ENCODE measurements around the gene SAMSN1. TPM values are rescaled to one million over a fixed set of nuclear protein-coding genes. Genes with fewer than 3 reads are reported as not detected.

Gene SAMSN1
- total RNA-seq (10 to 100 TPM; 25.3 to 64.6 (median 45.4) TPM), total RNA-seq (60.7 to 459 (median 141) reads per million in 29 experiments)
- 49.0 TPM for total RNA-seq (2013)

GRCh38 chr21:14545906-14546480, at the start of gene SAMSN1:
Gene SAMSN1, minus strand, starts transcription at chr21:14546315. Its CDS starts 54 bp downstream, at chr21:14546261.
- no CpG with 5 or more reads among the region's 1 CpG for WGBS (ENCODE audit: insufficient coverage)
- CTCF ChIA-PET: interaction anchor here (0.5 to 1.0 kb wide), 2 partner anchors 165 to 190 kb away, joined by 3 to 4 read pairs; no protein-coding TSS in a partner anchor
- H3K27me3 ChIP-seq (replicated peaks in 1 of 2; ENCODE audit: control insufficient read depth in 2 of 2, extremely low read depth in 1 of 2, insufficient read depth in 2 of 2, low read length in 1 of 2): no peaks in the 10 kb centered on the region
- H3K4me3 ChIP-seq (ENCODE audit: control insufficient read depth in 1 of 2, extremely low read depth in 1 of 2, low read length in 1 of 2): peak within 1 kb of the TSS; percentile 57 to 64
- Mint-ChIP-seq H3K4me1 (peaks cover 63 to 68% (median 65%) of the 10 kb centered on the region in 3 donors), H3K4me3 (peak within 1 kb of the TSS; percentile 66 to 92 (median 91)), H3K27me3 (no peaks in the 10 kb centered on the region), H3K36me3 (peaks cover 4% of the 10 kb centered on the region), H3K27ac (peak within 1 kb of the TSS; percentile 89 to 94), H3K9me3 (no peaks in the 10 kb centered on the region)
- H3K9me3 ChIP-seq: no peaks in the 10 kb centered on the region
- peak within 1 kb of the TSS; percentile 82 for H3K27ac ChIP-seq (ENCODE audit: low read length)
- ATAC-seq (replicated peaks in 1 of 4) (peak; percentile 91 to 94 (median 93)), DNase-seq (peak in 34 of 35 experiments; percentile 42 to 86 (median 68))
- H3K36me3 ChIP-seq (ENCODE audit: control insufficient read depth in 2 of 2, extremely low read depth in 1 of 2, insufficient read depth in 1 of 2, low read length in 1 of 2): no peaks in the 10 kb centered on the region
- POLR2A ChIA-PET: interaction anchor here (0.6 to 1.3 kb wide), 4 partner anchors 10 to 18 kb away, joined by 3 to 5 read pairs (median 4); no protein-coding TSS in a partner anchor
- H3K4me1 ChIP-seq (ENCODE audit: control insufficient read depth in 1 of 2, extremely low read depth in 1 of 2, insufficient read depth in 2 of 2, low read length in 2 of 2): peaks cover 25 to 48% of the 10 kb centered on the region in 2 experiments

GRCh38 chr21:14595449-14595848, 49.3 kb upstream of the SAMSN1 start:
- Mint-ChIP-seq H3K36me3 (peaks cover 13% of the 10 kb centered on the region), H3K27me3 (no peaks in the 10 kb centered on the region), H3K27ac (no peak overlapping the region), H3K4me3 (no peak overlapping the region), H3K4me1 (peaks cover 13 to 23% (median 18%) of the 10 kb centered on the region in 3 donors), H3K9me3 (peaks cover 4 to 19% (median 9%) of the 10 kb centered on the region in 3 donors)
- H3K4me3 ChIP-seq (ENCODE audit: control insufficient read depth in 1 of 2, extremely low read depth in 1 of 2, low read length in 1 of 2): no peak overlapping the region
- no peaks in the 10 kb centered on the region for H3K9me3 ChIP-seq
- CTCF ChIA-PET: no interaction called here
- no peak for ATAC-seq (replicated peaks in 1 of 4)
- no peak overlapping the region for H3K27ac ChIP-seq (ENCODE audit: low read length)
- POLR2A ChIA-PET: no interaction called here
- H3K4me1 ChIP-seq (ENCODE audit: control insufficient read depth in 1 of 2, extremely low read depth in 1 of 2, insufficient read depth in 2 of 2, low read length in 2 of 2): peaks cover 0 to 2% of the 10 kb centered on the region in 2 experiments
- H3K36me3 ChIP-seq (ENCODE audit: control insufficient read depth in 2 of 2, extremely low read depth in 1 of 2, insufficient read depth in 1 of 2, low read length in 1 of 2): no peaks in the 10 kb centered on the region
- no CpG with 5 or more reads among the region's 1 CpG for WGBS (ENCODE audit: insufficient coverage)
- no peak for DNase-seq
- no peaks in the 10 kb centered on the region for H3K27me3 ChIP-seq (replicated peaks in 1 of 2; ENCODE audit: control insufficient read depth in 2 of 2, extremely low read depth in 1 of 2, insufficient read depth in 2 of 2, low read length in 1 of 2)

- DNase-seq: no peak
- H3K4me1 ChIP-seq (ENCODE audit: control insufficient read depth in 1 of 2, extremely low read depth in 1 of 2, insufficient read depth in 2 of 2, low read length in 2 of 2): peaks cover 0 to 7% of the 10 kb centered on the region in 2 experiments
- WGBS (ENCODE audit: insufficient coverage): no CpG with 5 or more reads among the region's 2 CpGs
- ATAC-seq (replicated peaks in 1 of 4): no peak
- Mint-ChIP-seq H3K36me3 (peaks cover 13% of the 10 kb centered on the region), H3K9me3 (peaks cover 4 to 19% (median 9%) of the 10 kb centered on the region in 3 donors), H3K4me3 (no peak overlapping the region), H3K27ac (peak overlapping the region in 1 of 2 donors; percentile 15), H3K27me3 (no peaks in the 10 kb centered on the region), H3K4me1 (peaks cover 9 to 23% (median 21%) of the 10 kb centered on the region in 3 donors)
- ChIA-PET CTCF (no interaction called here), POLR2A (no interaction called here)
- H3K36me3 ChIP-seq (ENCODE audit: control insufficient read depth in 2 of 2, extremely low read depth in 1 of 2, insufficient read depth in 1 of 2, low read length in 1 of 2): no peaks in the 10 kb centered on the region
- no peak overlapping the region for H3K27ac ChIP-seq (ENCODE audit: low read length)
- H3K9me3 ChIP-seq: no peaks in the 10 kb centered on the region
- no peaks in the 10 kb centered on the region for H3K27me3 ChIP-seq (replicated peaks in 1 of 2; ENCODE audit: control insufficient read depth in 2 of 2, extremely low read depth in 1 of 2, insufficient read depth in 2 of 2, low read length in 1 of 2)
- H3K4me3 ChIP-seq (ENCODE audit: control insufficient read depth in 1 of 2, extremely low read depth in 1 of 2, low read length in 1 of 2): no peak overlapping the region
These were observed 48.9 kb upstream of the SAMSN1 start for GRCh38 chr21:14594967-14595366.

GRCh38 chr21:14593230-14593629, 47.1 kb upstream of the SAMSN1 start:
- H3K4me1 ChIP-seq (ENCODE audit: control insufficient read depth in 1 of 2, extremely low read depth in 1 of 2, insufficient read depth in 2 of 2, low read length in 2 of 2): peaks cover 0 to 7% of the 10 kb centered on the region in 2 experiments
- H3K4me1 Mint-ChIP-seq: peaks cover 9 to 31% (median 27%) of the 10 kb centered on the region in 3 donors
- H3K27me3 ChIP-seq (replicated peaks in 1 of 2; ENCODE audit: control insufficient read depth in 2 of 2, extremely low read depth in 1 of 2, insufficient read depth in 2 of 2, low read length in 1 of 2): no peaks in the 10 kb centered on the region
- H3K4me3 Mint-ChIP-seq: no peak overlapping the region
- H3K9me3 ChIP-seq: no peaks in the 10 kb centered on the region
- H3K36me3 Mint-ChIP-seq: peaks cover 13% of the 10 kb centered on the region
- no peaks in the 10 kb centered on the region for H3K27me3 Mint-ChIP-seq
- no peaks in the 10 kb centered on the region for H3K36me3 ChIP-seq (ENCODE audit: control insufficient read depth in 2 of 2, extremely low read depth in 1 of 2, insufficient read depth in 1 of 2, low read length in 1 of 2)
- no peak overlapping the region for H3K27ac ChIP-seq (ENCODE audit: low read length)
- DNase-seq (no peak), ATAC-seq (replicated peaks in 1 of 4) (no peak)
- H3K9me3 Mint-ChIP-seq: peaks cover 8 to 23% (median 9%) of the 10 kb centered on the region in 3 donors
- H3K4me3 ChIP-seq (ENCODE audit: control insufficient read depth in 1 of 2, extremely low read depth in 1 of 2, low read length in 1 of 2): no peak overlapping the region
- POLR2A ChIA-PET: interaction anchor here (0.7 kb wide), 4 partner anchors 10 to 1023 kb away, joined by 3 to 5 read pairs (median 3); no protein-coding TSS in a partner anchor
- CTCF ChIA-PET: interaction anchor here in 1 of 2 donors (1.6 to 1.7 kb wide), 2 partner anchors 9 to 145 kb away, joined by 3 to 5 read pairs; no protein-coding TSS in a partner anchor
- H3K27ac Mint-ChIP-seq: no peak overlapping the region

GRCh38 chr21:14592296-14593000, 46.3 kb upstream of the SAMSN1 start:
- Histone ChIP-seq H3K27ac (ENCODE audit: low read length) (no peak overlapping the region), H3K27me3 (replicated peaks in 1 of 2; ENCODE audit: control insufficient read depth in 2 of 2, extremely low read depth in 1 of 2, insufficient read depth in 2 of 2, low read length in 1 of 2) (no peaks in the 10 kb centered on the region), H3K36me3 (ENCODE audit: control insufficient read depth in 2 of 2, extremely low read depth in 1 of 2, insufficient read depth in 1 of 2, low read length in 1 of 2) (no peaks in the 10 kb centered on the region), H3K4me1 (ENCODE audit: control insufficient read depth in 1 of 2, extremely low read depth in 1 of 2, insufficient read depth in 2 of 2, low read length in 2 of 2) (peaks cover 0 to 7% of the 10 kb centered on the region in 2 experiments), H3K4me3 (ENCODE audit: control insufficient read depth in 1 of 2, extremely low read depth in 1 of 2, low read length in 1 of 2) (no peak overlapping the region), H3K9me3 (no peaks in the 10 kb centered on the region)
- H3K36me3 Mint-ChIP-seq: peaks cover 13% of the 10 kb centered on the region
- no peak overlapping the region for H3K4me3 Mint-ChIP-seq
- peak overlapping the region in 1 of 2 donors; percentile 49 for H3K27ac Mint-ChIP-seq
- WGBS (ENCODE audit: insufficient coverage): 100% methylated on average over 1 of the region's 4 CpGs
- peaks cover 9 to 32% (median 27%) of the 10 kb centered on the region in 3 donors for H3K4me1 Mint-ChIP-seq
- H3K27me3 Mint-ChIP-seq: no peaks in the 10 kb centered on the region
- ATAC-seq (replicated peaks in 1 of 4) (no peak), DNase-seq (no peak)
- CTCF ChIA-PET: interaction anchor here (0.6 to 1.7 kb wide), 6 partner anchors 8 to 145 kb away, joined by 3 to 5 read pairs (median 3); no protein-coding TSS in a partner anchor
- POLR2A ChIA-PET: interaction anchor here (0.7 kb wide), 4 partner anchors 10 to 1023 kb away, joined by 3 to 5 read pairs (median 3); no protein-coding TSS in a partner anchor
- H3K9me3 Mint-ChIP-seq: peaks cover 8 to 23% (median 9%) of the 10 kb centered on the region in 3 donors

- Mint-ChIP-seq H3K27ac (peak overlapping the region; percentile 71 to 72), H3K36me3 (peaks cover 8% of the 10 kb centered on the region), H3K27me3 (no peaks in the 10 kb centered on the region), H3K4me3 (no peak overlapping the region), H3K4me1 (peaks cover 9 to 37% (median 28%) of the 10 kb centered on the region in 3 donors), H3K9me3 (peaks cover 8 to 19% (median 9%) of the 10 kb centered on the region in 3 donors)
- POLR2A ChIA-PET: interaction anchor here in 1 of 2 donors (0.6 kb wide), 1 partner anchor 49 kb away, joined by 3 read pairs; no protein-coding TSS in a partner anchor
- WGBS (ENCODE audit: insufficient coverage): 89% methylated on average over 1 of the region's 2 CpGs
- peak overlapping the region; percentile 25 for H3K27ac ChIP-seq (ENCODE audit: low read length)
- CTCF ChIA-PET: interaction anchor here (0.6 to 1.7 kb wide), 4 partner anchors 9 to 146 kb away, joined by 3 to 5 read pairs (median 4); no protein-coding TSS in a partner anchor
- DNase-seq (peak in 14 of 35 experiments; percentile 1 to 41 (median 13)), ATAC-seq (replicated peaks in 1 of 4) (peak; percentile 36 to 69 (median 54))
- peaks cover 0 to 7% of the 10 kb centered on the region in 2 experiments for H3K4me1 ChIP-seq (ENCODE audit: control insufficient read depth in 1 of 2, extremely low read depth in 1 of 2, insufficient read depth in 2 of 2, low read length in 2 of 2)
- no peaks in the 10 kb centered on the region for H3K36me3 ChIP-seq (ENCODE audit: control insufficient read depth in 2 of 2, extremely low read depth in 1 of 2, insufficient read depth in 1 of 2, low read length in 1 of 2)
- no peak overlapping the region for H3K4me3 ChIP-seq (ENCODE audit: control insufficient read depth in 1 of 2, extremely low read depth in 1 of 2, low read length in 1 of 2)
- H3K9me3 ChIP-seq: no peaks in the 10 kb centered on the region
- no peaks in the 10 kb centered on the region for H3K27me3 ChIP-seq (replicated peaks in 1 of 2; ENCODE audit: control insufficient read depth in 2 of 2, extremely low read depth in 1 of 2, insufficient read depth in 2 of 2, low read length in 1 of 2)
These were observed 45.8 kb upstream of the SAMSN1 start for GRCh38 chr21:14591882-14592281.

Measured in T-cell (primary cell).